H1 (cell line): ENCODE results near the gene MAP1B. TPM values are rescaled to one million over a fixed set of nuclear protein-coding genes. Genes with fewer than 3 reads are reported as not detected.

ENCODE experiments used
- CTCF ChIA-PET: fragments of 300-600 bp; sonication (Branson Sonifier 250); formaldehyde crosslinking; loops from one replicate; lab custom pipeline; 2021; ENCODE audit not compliant: partially characterized antibody; lab: Charles Lee
- POLR2A ChIA-PET: fragments of 300-600 bp; sonication (Branson Sonifier 250); formaldehyde crosslinking; loops from one replicate; lab custom pipeline; 2021; ENCODE audit warnings: inconsistent platforms; ENCODE audit not compliant: partially characterized antibody; lab: Charles Lee
- DNase-seq, 2 experiments: peaks; one replicate each; pipeline versions ENCODE4 v3.0.0 to v3.0.0-alpha.2; 2010 to 2022; ENCODE audit warnings: low spot score in 2 of 2, low read depth in 1 of 2, mixed read lengths in 1 of 2
- FAIRE-seq: peaks from 2 replicates; lab custom pipeline; 2011; peaks lifted over from hg19 to GRCh38; lab: Jason Lieb, UNC
- H2AFZ ChIP-seq: 2 replicates; pipeline ENCODE4 v1.8.1; 2012; ENCODE audit warnings: low read length, inconsistent platforms
- H2AK5ac ChIP-seq: 2 replicates; pipeline ENCODE4 v1.6.1; 2013; ENCODE audit warnings: low read depth, low read length
- H2BK120ac ChIP-seq: replicated peaks from 2 replicates; pipeline ENCODE3; 2013; ENCODE audit warnings: low read depth, low read length, inconsistent platforms
- H2BK12ac ChIP-seq: 2 replicates; pipeline ENCODE4 v1.6.1; 2013; ENCODE audit warnings: low read depth, low read length
- H2BK15ac ChIP-seq: 2 replicates; pipeline ENCODE4 v1.6.1; 2013; ENCODE audit warnings: low read length
- H2BK20ac ChIP-seq: 2 replicates; pipeline ENCODE4 v1.6.1; 2013; ENCODE audit warnings: low read length
- H2BK5ac ChIP-seq: 2 replicates; pipeline ENCODE4 v1.6.1; 2013; ENCODE audit warnings: low read depth, low read length
- H3K14ac ChIP-seq: 2 replicates; pipeline ENCODE4 v1.6.1; 2013; ENCODE audit warnings: inconsistent platforms; ENCODE audit not compliant: insufficient read length
- H3K18ac ChIP-seq: 2 replicates; pipeline ENCODE4 v1.6.1; 2013; ENCODE audit warnings: low read length; ENCODE audit errors: extremely low read depth
- H3K23ac ChIP-seq: 2 replicates; pipeline ENCODE4 v1.6.1; 2013; ENCODE audit warnings: inconsistent platforms; ENCODE audit not compliant: insufficient read length
- H3K23me2 ChIP-seq: 2 replicates; pipeline ENCODE4 v1.6.1; 2013; ENCODE audit warnings: low read depth, low read length
- H3K27ac ChIP-seq: 2 replicates; pipeline ENCODE4 v1.6.1; 2011; ENCODE audit warnings: low read depth, low read length, inconsistent platforms
- H3K27me3 ChIP-seq, 4 experiments: replicated peaks in 1 of 4; 1 replicate in 1 of 4; 2 replicates in 3 of 4; pipeline versions ENCODE4 v1.6.1 to v1.8.1; 2011 to 2013; ENCODE audit warnings: low read length in 3 of 4, mild to moderate bottlenecking in 3 of 4, inconsistent platforms in 2 of 4, mixed read lengths in 2 of 4, moderate library complexity in 1 of 4; ENCODE audit not compliant: control insufficient read depth in 3 of 4, insufficient read depth in 3 of 4; ENCODE audit errors: extremely low read depth in 1 of 4
- H3K36me3 ChIP-seq, 4 experiments: 2 replicates each; pipeline versions ENCODE4 v1.6.1 to v1.8.1; 2011 to 2013; ENCODE audit warnings: mild to moderate bottlenecking in 4 of 4, low read length in 3 of 4, moderate library complexity in 2 of 4, control low read depth in 1 of 4, inconsistent platforms in 1 of 4; ENCODE audit not compliant: insufficient read depth in 4 of 4, control insufficient read depth in 2 of 4
- H3K4ac ChIP-seq: replicated peaks from 2 replicates; pipeline ENCODE3; 2013; ENCODE audit warnings: low read length, low read depth, mixed read lengths, inconsistent platforms; ENCODE audit not compliant: insufficient read length
- H3K4me1 ChIP-seq, 4 experiments: replicated peaks in 1 of 4; 1 replicate in 1 of 4; 2 replicates in 3 of 4; pipeline versions ENCODE4 v1.6.1 to v1.8.1; 2011 to 2013; ENCODE audit warnings: low read length in 3 of 4, inconsistent platforms in 2 of 4, mixed read lengths in 1 of 4; ENCODE audit not compliant: insufficient read depth in 4 of 4, control insufficient read depth in 3 of 4
- H3K4me2 ChIP-seq, 2 experiments: 2 replicates each; pipeline versions ENCODE4 v1.6.1 to v1.8.1; 2011 to 2013; ENCODE audit warnings: low read depth in 2 of 2, low read length in 2 of 2, control low read depth in 1 of 2, inconsistent platforms in 1 of 2, mild to moderate bottlenecking in 1 of 2; ENCODE audit not compliant: insufficient read depth in 1 of 2
- H3K4me3 ChIP-seq, 4 experiments: fragments of 200-600, 300-600 bp in 1 of 4; sonication (generic), shearing (Covaris generic), sonication (Bioruptor Twin) in 1 of 4; 2 replicates each; pipeline versions ENCODE4 v1.5.1 to v1.8.1; 2011 to 2016; ENCODE audit warnings: low read length in 4 of 4, low read depth in 3 of 4, control low read depth in 2 of 4, inconsistent platforms in 2 of 4, mild to moderate bottlenecking in 2 of 4, mixed read lengths in 1 of 4, moderate library complexity in 1 of 4; ENCODE audit not compliant: insufficient read depth in 2 of 4; ENCODE audit errors: extremely low read depth in 1 of 4
- H3K56ac ChIP-seq: replicated peaks from 2 replicates; pipeline ENCODE3; 2013; ENCODE audit warnings: low read depth, mild to moderate bottlenecking, mixed read lengths, low read length, inconsistent platforms; ENCODE audit not compliant: insufficient read length
- H3K79me1 ChIP-seq: 2 replicates; pipeline ENCODE4 v1.6.1; 2013; ENCODE audit warnings: low read depth, low read length, control low read depth
- H3K79me2 ChIP-seq, 2 experiments: 2 replicates each; pipeline versions ENCODE4 v1.6.1 to v1.8.1; 2012 to 2013; ENCODE audit warnings: low read length in 2 of 2, mild to moderate bottlenecking in 2 of 2, inconsistent platforms in 1 of 2; ENCODE audit not compliant: insufficient read depth in 2 of 2, control insufficient read depth in 1 of 2
- H3K9ac ChIP-seq, 4 experiments: replicated peaks in 1 of 4; 1 replicate in 1 of 4; 2 replicates in 3 of 4; pipeline versions ENCODE4 v1.6.1 to v1.8.1; 2011 to 2013; ENCODE audit warnings: low read depth in 3 of 4, low read length in 3 of 4, control low read depth in 2 of 4, mild to moderate bottlenecking in 2 of 4, moderate library complexity in 2 of 4, inconsistent platforms in 1 of 4; ENCODE audit errors: extremely low read depth in 1 of 4
- H3K9me3 ChIP-seq, 2 experiments: 2 replicates each; pipeline versions ENCODE4 v1.6.1 to v1.8.1; 2012 to 2013; ENCODE audit warnings: mild to moderate bottlenecking in 2 of 2, moderate library complexity in 2 of 2, control low read depth in 1 of 2, inconsistent platforms in 1 of 2, low read depth in 1 of 2, low read length in 1 of 2, mixed read lengths in 1 of 2; ENCODE audit not compliant: insufficient read depth in 2 of 2
- H4K20me1 ChIP-seq, 2 experiments: replicated peaks in 1 of 2; 2 replicates each; pipeline versions ENCODE3 to v1.8.1; 2011 to 2013; ENCODE audit warnings: inconsistent platforms in 2 of 2, low read length in 2 of 2, mild to moderate bottlenecking in 1 of 2; ENCODE audit not compliant: insufficient read depth in 2 of 2, control insufficient read depth in 1 of 2
- H4K5ac ChIP-seq: 2 replicates; pipeline ENCODE4 v1.6.1; 2013; ENCODE audit warnings: low read length, low read depth, mixed read lengths, inconsistent platforms; ENCODE audit not compliant: insufficient read length
- H4K8ac ChIP-seq: 2 replicates; pipeline ENCODE4 v1.8.0; 2013; ENCODE audit warnings: mild to moderate bottlenecking, moderate library complexity, low read length, inconsistent platforms; ENCODE audit not compliant: insufficient read depth; ENCODE audit errors: extremely low read depth
- H4K91ac ChIP-seq: replicated peaks from 2 replicates; pipeline ENCODE3; 2013; ENCODE audit warnings: low read length, mixed read lengths, inconsistent platforms; ENCODE audit not compliant: insufficient read length
- ASH2L ChIP-seq: fragments of 200-600, 300-600 bp; sonication (generic); IDR thresholded peaks from one replicate; pipeline ENCODE4 v1.7.1; 2017; ENCODE audit warnings: low read length
- BRCA1 ChIP-seq: IDR thresholded peaks from 2 replicates; pipeline ENCODE4 v1.6.1; 2012; ENCODE audit warnings: low read depth, low read length, improper control_type of control experiment
- E2F6 ChIP-seq: IDR thresholded peaks from 2 replicates; pipeline ENCODE4 v1.6.1; 2012; ENCODE audit warnings: inconsistent platforms
- EP300 ChIP-seq, 2 experiments: IDR thresholded peaks; 1 replicate in 1 of 2; 2 replicates in 1 of 2; pipeline ENCODE4 v1.6.1; 2011 to 2012; ENCODE audit warnings: low read depth in 2 of 2, low read length in 2 of 2, mild to moderate bottlenecking in 2 of 2, borderline replicate concordance in 1 of 2, inconsistent platforms in 1 of 2, moderate library complexity in 1 of 2
- GABPA ChIP-seq: IDR thresholded peaks from 2 replicates; pipeline ENCODE4 v1.6.1; 2011; ENCODE audit warnings: mild to moderate bottlenecking, low read length, moderate library complexity, borderline replicate concordance; ENCODE audit not compliant: insufficient read depth
- HDAC2 ChIP-seq, 2 experiments: fragments of 300-600 bp in 1 of 2; sonication (generic) in 1 of 2; IDR thresholded peaks; 2 replicates each; pipeline ENCODE4 v1.6.1; 2011 to 2012; ENCODE audit warnings: low read depth in 2 of 2, low read length in 2 of 2, mild to moderate bottlenecking in 2 of 2, moderate library complexity in 2 of 2, borderline replicate concordance in 1 of 2, inconsistent platforms in 1 of 2
- JUN ChIP-seq: IDR thresholded peaks from 2 replicates; pipeline ENCODE4 v1.6.1; 2011; ENCODE audit warnings: low read depth, mild to moderate bottlenecking, improper control_type of control experiment, low read length
- KDM5A ChIP-seq: fragments of 200-600 bp; IDR thresholded peaks from 2 replicates; pipeline ENCODE4 v1.7.1; 2012; ENCODE audit warnings: mild to moderate bottlenecking, low read length, inconsistent platforms, mixed read lengths
- MAFK ChIP-seq: IDR thresholded peaks from 2 replicates; pipeline ENCODE4 v1.6.1; 2012; ENCODE audit warnings: low read depth, mild to moderate bottlenecking, improper control_type of control experiment, low read length
- POU5F1 ChIP-seq: IDR thresholded peaks from 2 replicates; pipeline ENCODE4 v1.6.1; 2011; ENCODE audit warnings: low read depth, mild to moderate bottlenecking, low read length, moderate library complexity
- SAP30 ChIP-seq: fragments of 300-600 bp; sonication (generic); IDR thresholded peaks from 2 replicates; pipeline ENCODE4 v1.7.1; 2012; ENCODE audit warnings: low read length, moderate library complexity, mild to moderate bottlenecking, inconsistent platforms; ENCODE audit not compliant: insufficient read depth, insufficient replicate concordance
- SIN3A ChIP-seq, 2 experiments: IDR thresholded peaks in 1 of 2; conservative IDR thresholded peaks in 1 of 2; 2 replicates each; pipeline ENCODE4 v1.6.1; 2011 to 2012; ENCODE audit warnings: low read length in 2 of 2, improper control_type of control experiment in 1 of 2, low read depth in 1 of 2, mild to moderate bottlenecking in 1 of 2
- TEAD4 ChIP-seq: IDR thresholded peaks from 2 replicates; pipeline ENCODE4 v1.6.1; 2012; ENCODE audit warnings: low read depth, low read length, inconsistent platforms, mixed read lengths
- WGBS, 2 experiments: shearing (Covaris generic) in 1 of 2; methylation state at CpG; one replicate each; pipeline versions ENCODE4 v1.1.6 to v1.1.7; 2013 to 2015; ENCODE audit warnings: low lambda C conversion rate in 2 of 2, mixed read lengths in 2 of 2, inconsistent platforms in 1 of 2, low coverage in 1 of 2, missing lambda C conversion rate in 1 of 2; ENCODE audit not compliant: insufficient replicate concordance in 2 of 2, insufficient coverage in 1 of 2, insufficient read length in 1 of 2; ENCODE audit errors: extremely low coverage in 1 of 2, missing lambda C conversion rate in 1 of 2; 5-methylcytosine and 5-hydroxymethylcytosine counted together
- polyA plus RNA-seq, 7 experiments: library from polyadenylated mRNA; depleted of rRNA in 3 of 7; stranded (reverse) in 5 of 7; unstranded in 2 of 7; fragments of >200 nt in 5 of 7; fragments of 200-250 nt in 2 of 7; gene quantifications; 1 replicate in 5 of 7; 2 replicates in 1 of 7; 4 replicates in 1 of 7; pipeline versions ENCODE4 v1.2.1 to v1.2.3, GENCODE V29; 2011 to 2013; ENCODE audit warnings: missing spikeins in 2 of 7, mixed read lengths in 2 of 7
- total RNA-seq: library from RNA; stranded (reverse); fragmentation: NEBNext Ultra II Directional; extraction: Animal tissue kit (Norgen Biotek cat#: 25700); gene quantifications from 2 replicates; pipeline ENCODE4 v1.2.1, GENCODE V29; 2021

Gene MAP1B
- total and polyA plus RNA-seq, 2 of the 8 experiments (the other 6 are each of a cell fraction or from before 2014, with no cell fraction given): 24.5 to 120 TPM

- Histone ChIP-seq H3K14ac (no peak overlapping the region), H3K4me2 (no peak overlapping the region), H2BK20ac (no peak overlapping the region), H3K79me1 (peaks cover 2% of the 10 kb centered on the region; the same call in 1 of the 2 replicates), H3K27me3 (no peaks in the 10 kb centered on the region), H4K20me1 (peaks cover 0 to 3% of the 10 kb centered on the region in 2 experiments), H3K79me2 (peaks cover 0 to 4% of the 10 kb centered on the region in 2 experiments; a peak in 2 of 4 replicates), H4K8ac (no peak overlapping the region), H3K4ac (no peak overlapping the region), H4K5ac (no peak overlapping the region), H4K91ac (no peak overlapping the region), H3K23ac (no peak overlapping the region), H3K36me3 (no peaks in the 10 kb centered on the region; a peak in 3 of 8 replicates), H3K27ac (no peak overlapping the region), H2AFZ (no peak overlapping the region), H2AK5ac (no peak overlapping the region), H3K4me3 (no peak overlapping the region), H2BK120ac (no peak overlapping the region), H3K9ac (no peak overlapping the region), H2BK5ac (no peak overlapping the region), H2BK12ac (no peak overlapping the region), H2BK15ac (no peak overlapping the region), H3K4me1 (no peaks in the 10 kb centered on the region), H3K9me3 (no peaks in the 10 kb centered on the region), H3K18ac (no peak overlapping the region), H3K23me2 (no peaks in the 10 kb centered on the region), H3K56ac (no peak overlapping the region)
- WGBS, 2 experiments: 97% methylated on average over 3 of the region's 3 CpGs; no CpG with 5 or more reads in 1 of the 2 experiments
- ChIA-PET POLR2A (no interaction called here), CTCF (interaction anchor here (1.1 kb wide), 1 partner anchor 12 kb away, joined by 4 read pairs; no protein-coding TSS in a partner anchor)
- DNase-seq: no peak
- FAIRE-seq: no peak
- TF ChIP-seq ASH2L (no peak), BRCA1 (no peak), KDM5A (no peak), MAFK (no peak), POU5F1 (no peak), E2F6 (no peak), HDAC2 (IDR thresholded peaks at IDR 0.05; ENCODE audit: borderline replicate concordance in 1 of 2, low read depth in 2 of 2, low read length in 2 of 2) (no peak), EP300 (IDR thresholded peaks at IDR 0.05; ENCODE audit: borderline replicate concordance in 1 of 2, low read depth in 2 of 2, low read length in 2 of 2) (no peak), SAP30 (no peak), TEAD4 (no peak), JUN (no peak), GABPA (no peak), SIN3A (conservative IDR thresholded peaks at IDR 0.05 in 1 of 2, IDR thresholded peaks at IDR 0.05 in 1 of 2; ENCODE audit: low read depth in 1 of 2, low read length in 2 of 2) (no peak)
Observed at GRCh38 chr5:72255237-72255636, 148.0 kb downstream of the MAP1B start.
